Measurements from ENCODE around the gene HTR3C. TPM values are rescaled to one million over a fixed set of nuclear protein-coding genes. Genes with fewer than 3 reads are reported as not detected.

HTR3C gene
- polyA plus RNA-seq, 1 donor from 2014 or later, result not detected

DNA sequence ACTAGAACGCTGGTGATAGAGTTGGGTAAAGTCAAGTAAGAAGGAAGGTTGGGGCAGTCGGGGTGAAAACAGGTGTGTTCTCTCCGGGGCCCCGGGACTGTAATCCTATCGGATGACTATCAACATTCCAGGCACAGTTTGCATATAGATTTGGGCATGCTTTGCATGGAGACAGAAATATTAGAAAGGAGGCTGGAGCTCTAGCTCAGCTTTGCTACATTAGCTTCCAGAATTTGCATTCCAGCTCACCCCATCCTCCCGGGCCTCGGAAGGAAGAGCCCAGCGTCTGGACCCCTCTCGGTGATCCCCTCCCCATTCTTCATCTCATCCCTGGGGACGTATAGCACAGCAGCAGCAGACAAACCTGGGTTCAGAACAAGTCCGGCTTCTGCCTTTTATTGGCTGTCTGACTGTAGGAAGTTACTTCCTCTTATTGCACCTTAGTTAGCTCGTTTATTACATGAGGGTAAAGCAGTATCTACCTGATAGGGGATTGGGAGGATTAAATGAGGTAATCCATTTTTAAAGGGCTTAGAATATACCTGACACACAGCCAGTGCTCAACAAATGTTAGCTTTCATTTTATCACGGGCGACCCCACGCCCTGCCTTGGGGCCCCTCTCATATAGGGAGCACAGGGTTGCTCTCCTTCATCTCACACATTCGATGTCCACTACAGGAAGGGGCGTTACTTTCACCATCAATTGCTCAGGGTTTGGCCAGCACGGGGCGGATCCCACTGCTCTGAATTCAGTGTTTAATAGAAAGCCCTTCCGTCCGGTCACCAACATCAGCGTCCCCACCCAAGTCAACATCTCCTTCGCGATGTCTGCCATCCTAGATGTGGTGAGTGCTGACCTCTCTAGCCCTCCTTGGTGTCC is 47.2 kb downstream of the HTR3C start:
- TF ChIP-seq RAD21 (conservative IDR thresholded peaks at IDR 0.05) (no peak), SMC3 (conservative IDR thresholded peaks at IDR 0.05; ENCODE audit: poor library complexity) (no peak), EZH2 (IDR thresholded peaks at IDR 0.05; ENCODE audit: borderline replicate concordance, insufficient read depth, low read length, poor library complexity, severe bottlenecking) (no peak), EP300 (conservative IDR thresholded peaks at IDR 0.05; ENCODE audit: poor library complexity, severe bottlenecking) (no peak), POLR2AphosphoS5 (IDR thresholded peaks at IDR 0.05) (no peak), REST (IDR thresholded peaks at IDR 0.05; ENCODE audit: borderline replicate concordance) (no peak), MXI1 (conservative IDR thresholded peaks at IDR 0.05; ENCODE audit: poor library complexity, severe bottlenecking) (no peak), TAF1 (IDR thresholded peaks at IDR 0.05; ENCODE audit: low read depth) (no peak)
- TF ChIP-seq, protein P1, sequence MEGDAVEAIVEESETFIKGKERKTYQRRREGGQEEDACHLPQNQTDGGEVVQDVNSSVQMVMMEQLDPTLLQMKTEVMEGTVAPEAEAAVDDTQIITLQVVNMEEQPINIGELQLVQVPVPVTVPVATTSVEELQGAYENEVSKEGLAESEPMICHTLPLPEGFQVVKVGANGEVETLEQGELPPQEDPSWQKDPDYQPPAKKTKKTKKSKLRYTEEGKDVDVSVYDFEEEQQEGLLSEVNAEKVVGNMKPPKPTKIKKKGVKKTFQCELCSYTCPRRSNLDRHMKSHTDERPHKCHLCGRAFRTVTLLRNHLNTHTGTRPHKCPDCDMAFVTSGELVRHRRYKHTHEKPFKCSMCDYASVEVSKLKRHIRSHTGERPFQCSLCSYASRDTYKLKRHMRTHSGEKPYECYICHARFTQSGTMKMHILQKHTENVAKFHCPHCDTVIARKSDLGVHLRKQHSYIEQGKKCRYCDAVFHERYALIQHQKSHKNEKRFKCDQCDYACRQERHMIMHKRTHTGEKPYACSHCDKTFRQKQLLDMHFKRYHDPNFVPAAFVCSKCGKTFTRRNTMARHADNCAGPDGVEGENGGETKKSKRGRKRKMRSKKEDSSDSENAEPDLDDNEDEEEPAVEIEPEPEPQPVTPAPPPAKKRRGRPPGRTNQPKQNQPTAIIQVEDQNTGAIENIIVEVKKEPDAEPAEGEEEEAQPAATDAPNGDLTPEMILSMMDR (IDR thresholded peaks at IDR 0.05; ENCODE audit: poor library complexity, severe bottlenecking), result no peak
- Histone ChIP-seq H3K9me3 (ENCODE audit: low read length) (no peaks in the 10 kb centered on the region), H3K79me2 (replicated peaks; ENCODE audit: insufficient read depth, low read length) (no peaks in the 10 kb centered on the region)

More for the DNA sequence above, 47.2 kb downstream of the HTR3C start:
- Histone ChIP-seq H3K27ac (ENCODE audit: low read length) (no peak overlapping the region), H3K9ac (ENCODE audit: low read length) (no peak overlapping the region), H3F3A (ENCODE audit: insufficient read depth, low read length, poor library complexity, severe bottlenecking) (no peaks in the 10 kb centered on the region), H2AFZ (ENCODE audit: low read depth, low read length) (no peak overlapping the region), H4K20me1 (ENCODE audit: insufficient read depth) (no peaks in the 10 kb centered on the region), H3K4me3 (ENCODE audit: low read length) (no peak overlapping the region), H3K36me3 (ENCODE audit: insufficient read depth, low read length) (no peaks in the 10 kb centered on the region), H3K4me2 (ENCODE audit: low read length) (no peak overlapping the region), H3K27me3 (ENCODE audit: insufficient read depth, low read depth, low read length) (no peaks in the 10 kb centered on the region), H3K9me2 (ENCODE audit: insufficient read depth, low read length) (no peaks in the 10 kb centered on the region)

Small RNA genes lying within 50 kb of the gene (small RNA-seq; reads per million reads assigned to genes)
- 0 to 1.2 (median 0) reads per million in 3 experiments for gene RF00019

Other genes with a start within 250 kb of the HTR3C start
- 2.8 and 3.1 TPM in 2 replicates for gene MAP6D1, start 227.5 kb upstream of the HTR3C start, polyA plus RNA-seq
- gene PARL, start 168.2 kb upstream of the HTR3C start, polyA plus RNA-seq, result 59.2 and 67.9 TPM in 2 replicates
- 227 and 237 TPM in 2 replicates for gene ABCC5, start 35.2 kb upstream of the HTR3C start, polyA plus RNA-seq
- gene HTR3D, start 21.3 kb upstream of the HTR3C start, polyA plus RNA-seq, result not detected in 2 replicates
- gene HTR3E, start 44.0 kb downstream of the HTR3C start, polyA plus RNA-seq, result not detected in 2 replicates
- 109 and 112 TPM in 2 replicates for gene EIF2B5, start 82.3 kb downstream of the HTR3C start, polyA plus RNA-seq
- gene DVL3, start 102.3 kb downstream of the HTR3C start, polyA plus RNA-seq, result 78.9 and 95.1 TPM in 2 replicates
- 551 and 561 TPM in 2 replicates for gene AP2M1, start 121.8 kb downstream of the HTR3C start, polyA plus RNA-seq
- gene ABCF3, start 133.2 kb downstream of the HTR3C start, polyA plus RNA-seq, result 40.3 and 52.6 TPM in 2 replicates
- gene VWA5B2, start 176.5 kb downstream of the HTR3C start, polyA plus RNA-seq, result 0.33 and 0.34 TPM in 2 replicates
- 10.8 and 13.5 TPM in 2 replicates for gene ALG3, start 195.9 kb downstream of the HTR3C start, polyA plus RNA-seq
- 1.6 and 1.8 TPM in 2 replicates for gene EEF1AKMT4, start 196.6 kb downstream of the HTR3C start, polyA plus RNA-seq
- 2.8 and 5.7 TPM in 2 replicates for gene CAMK2N2, start 208.5 kb downstream of the HTR3C start, polyA plus RNA-seq
- 0.22 and 0.42 TPM in 2 replicates for gene ECE2, start 223.0 kb downstream of the HTR3C start, polyA plus RNA-seq
- gene PSMD2, start 246.2 kb downstream of the HTR3C start, polyA plus RNA-seq, result 319 and 363 TPM in 2 replicates

Measured in neural cell (in vitro differentiated cells).